HCT116 (cell line): Measurements from ENCODE around the gene PRM3. TPM values are rescaled to one million over a fixed set of nuclear protein-coding genes. Genes with fewer than 3 reads are reported as not detected.

Source experiments
- ATAC-seq: fragments of 200-7000 bp; cut with Tn5 transposase; 2 replicates; pipeline ENCODE4 v1.9.1; 2020; ENCODE audit warnings: mild to moderate bottlenecking, moderate library complexity
- BruUV-seq: library from RNA; stranded (reverse); fragments of 400-500 nt; replicated peaks from 2 replicates; lab custom pipeline; 2021; lab: Mats Ljungman, UMichigan
- CTCF ChIA-PET: fragments of 300-600 bp; sonication (Branson Sonifier 250); formaldehyde crosslinking; loops from one replicate; lab custom pipeline; 2021; ENCODE audit warnings: antibody characterized with exemption; lab: Charles Lee
- POLR2A ChIA-PET: fragments of 300-600, 350-600 bp; sonication (Branson Sonifier 250); formaldehyde crosslinking; loops from one replicate; lab custom pipeline; 2021; ENCODE audit warnings: antibody characterized with exemption; lab: Charles Lee
- RAD21 ChIA-PET, 2 experiments: fragments of 300-600 bp; sonication (Branson Sonifier 250); formaldehyde crosslinking; loops; one replicate each; lab custom pipeline; 2023; ENCODE audit warnings: low total read pairs in 2 of 2; ENCODE audit not compliant: uncharacterized antibody in 2 of 2, unreplicated experiment in 2 of 2, low non-redundant PET in 1 of 2; lab: Charles Lee
- DNase-seq: peaks from one replicate; pipeline ENCODE4 v3.0.0-alpha.2; 2010; ENCODE audit warnings: low read depth, low spot score
- H2AFZ ChIP-seq: fragments of 200-600 bp; shearing (Covaris generic), sonication (generic); 2 replicates; pipeline ENCODE4 v1.6.1; 2017; ENCODE audit warnings: low read depth, mixed run types, mixed read lengths, antibody characterized with exemption, low read length; ENCODE audit not compliant: poor library complexity, severe bottlenecking
- H3K27ac ChIP-seq: 2 replicates; pipeline ENCODE4 v1.5.1; 2012; ENCODE audit warnings: low read depth, low read length
- H3K27me3 ChIP-seq: fragments of 200-600 bp; sonication (generic); 2 replicates; pipeline ENCODE4 v1.6.1; 2016; ENCODE audit warnings: mixed run types, low read length, mixed read lengths; ENCODE audit not compliant: insufficient read depth
- H3K36me3 ChIP-seq, 2 experiments: fragments of 200-500 bp in 1 of 2; fragments of 200-600 bp in 1 of 2; sonication (Bioruptor generic) in 1 of 2; sonication (generic) in 1 of 2; 2 replicates each; pipeline versions ENCODE4 v1.5.1 to v1.6.1; 2014 to 2016; ENCODE audit warnings: low read length in 2 of 2, inconsistent platforms in 1 of 2, mixed read lengths in 1 of 2, mixed run types in 1 of 2; ENCODE audit not compliant: insufficient read depth in 2 of 2, control insufficient read depth in 1 of 2
- H3K4me1 ChIP-seq, 2 experiments: fragments of 200-600 bp in 1 of 2; sonication (generic) in 1 of 2; 2 replicates each; pipeline versions ENCODE4 v1.5.1 to v1.6.1; 2012 to 2017; ENCODE audit warnings: low read length in 2 of 2, inconsistent platforms in 1 of 2, mild to moderate bottlenecking in 1 of 2, mixed read lengths in 1 of 2, mixed run types in 1 of 2, moderate library complexity in 1 of 2; ENCODE audit not compliant: insufficient read depth in 2 of 2, control insufficient read depth in 1 of 2
- H3K4me2 ChIP-seq: fragments of 200-600 bp; sonication (generic); 2 replicates; pipeline ENCODE4 v1.6.1; 2017; ENCODE audit warnings: mixed run types, low read length, mixed read lengths
- H3K4me3 ChIP-seq, 2 experiments: fragments of 200-600 bp in 1 of 2; sonication (generic) in 1 of 2; replicated peaks in 1 of 2; 2 replicates each; pipeline ENCODE4 v1.5.1; 2011 to 2016; ENCODE audit warnings: low read length in 2 of 2, control low read depth in 1 of 2, low read depth in 1 of 2, mild to moderate bottlenecking in 1 of 2, mixed read lengths in 1 of 2, mixed run types in 1 of 2
- H3K79me2 ChIP-seq: fragments of 200-600 bp; sonication (generic); 2 replicates; pipeline ENCODE4 v1.6.1; 2017; ENCODE audit warnings: mild to moderate bottlenecking, mixed run types, low read length, moderate library complexity, mixed read lengths; ENCODE audit not compliant: insufficient read depth
- H3K9ac ChIP-seq: fragments of 200-600 bp; sonication (generic); 2 replicates; pipeline ENCODE4 v1.6.1; 2016; ENCODE audit warnings: low read length, mixed read lengths
- H3K9me2 ChIP-seq: fragments of 200-600 bp; sonication (generic), shearing (Covaris generic); 2 replicates; pipeline ENCODE4 v1.6.1; 2017; ENCODE audit warnings: mixed run types, mild to moderate bottlenecking, moderate library complexity; ENCODE audit not compliant: insufficient read depth
- H3K9me3 ChIP-seq, 2 experiments: fragments of 200-500 bp in 1 of 2; fragments of 200-600 bp in 1 of 2; sonication (Bioruptor generic) in 1 of 2; sonication (generic) in 1 of 2; 2 replicates each; pipeline ENCODE4 v1.6.1; 2014 to 2017; ENCODE audit warnings: low read length in 2 of 2, mixed read lengths in 2 of 2, inconsistent platforms in 1 of 2, low read depth in 1 of 2, mild to moderate bottlenecking in 1 of 2, mixed run types in 1 of 2, moderate library complexity in 1 of 2; ENCODE audit not compliant: control insufficient read depth in 1 of 2, insufficient read depth in 1 of 2
- H4K20me1 ChIP-seq: fragments of 200-600 bp; sonication (generic), shearing (Covaris generic); 2 replicates; pipeline ENCODE4 v1.6.1; 2017; ENCODE audit warnings: mixed run types, mild to moderate bottlenecking, moderate library complexity; ENCODE audit not compliant: insufficient read depth
- CBX3 ChIP-seq: IDR thresholded peaks from 2 replicates; pipeline ENCODE4 v1.6.1; 2012; ENCODE audit warnings: low read depth
- CEBPB ChIP-seq: IDR thresholded peaks from 2 replicates; pipeline ENCODE4 v1.6.1; 2012; ENCODE audit warnings: low read depth
- EZH2 ChIP-seq: fragments of 200-600 bp; sonication (generic); IDR thresholded peaks from 2 replicates; pipeline ENCODE4 v1.6.1; 2017; ENCODE audit warnings: antibody characterized with exemption, mixed run types
- POLR2A ChIP-seq: IDR thresholded peaks from 2 replicates; pipeline ENCODE4 v1.7.0; 2011; ENCODE audit warnings: borderline replicate concordance; ENCODE audit not compliant: insufficient read depth, insufficient read length; ENCODE audit errors: extremely low read depth
- POLR2AphosphoS5 ChIP-seq: IDR thresholded peaks from 2 replicates; pipeline ENCODE4 v1.6.1; 2011; ENCODE audit warnings: mild to moderate bottlenecking, low read depth, low read length, moderate library complexity
- RAD21 ChIP-seq: IDR thresholded peaks from 2 replicates; pipeline ENCODE4 v1.6.1; 2012; ENCODE audit warnings: low read depth, mild to moderate bottlenecking
- SRF ChIP-seq: IDR thresholded peaks from 2 replicates; pipeline ENCODE4 v1.6.1; 2012; ENCODE audit warnings: low read depth
- TCF7L2 ChIP-seq: IDR thresholded peaks from 2 replicates; pipeline ENCODE4 v1.7.0; 2011; ENCODE audit warnings: borderline replicate concordance, inconsistent platforms; ENCODE audit not compliant: insufficient read depth, insufficient read length; ENCODE audit errors: extremely low read depth
- YY1 ChIP-seq: IDR thresholded peaks from 2 replicates; pipeline ENCODE4 v1.6.1; 2011; ENCODE audit warnings: low read length, low read depth, moderate library complexity, mild to moderate bottlenecking; ENCODE audit not compliant: insufficient replicate concordance; ENCODE audit errors: extremely low read depth
- intact Hi-C: fragments of 100-400 bp; cut with micrococcal nuclease; formaldehyde crosslinking; loops from 2 replicates; pipeline ENCODE4 v1.10.0; 2022
- total RNA-seq: library from RNA; stranded (reverse); gene quantifications from one replicate; pipeline ENCODE4 v1.2.1, GENCODE V29; 2021; ENCODE audit not compliant: unreplicated experiment
- TF ChIP-seq, protein P1 (sequence below), 3 experiments: fragments of 200-600 bp in 1 of 3; sonication (generic) in 1 of 3; IDR thresholded peaks in 2 of 3; conservative IDR thresholded peaks in 1 of 3; 2 replicates each; pipeline ENCODE4 v1.5.1; 2012 to 2017; ENCODE audit warnings: low read depth in 2 of 3, low read length in 2 of 3, antibody characterized with exemption in 1 of 3, borderline replicate concordance in 1 of 3, control low read depth in 1 of 3, mild to moderate bottlenecking in 1 of 3, mixed read lengths in 1 of 3, mixed run types in 1 of 3, moderate library complexity in 1 of 3; ENCODE audit not compliant: insufficient read depth in 1 of 3
- TF ChIP-seq, protein P2 (sequence below): IDR thresholded peaks from 2 replicates; pipeline ENCODE4 v1.6.1; 2012
- TF ChIP-seq, protein P3 (sequence below): IDR thresholded peaks from 2 replicates; pipeline ENCODE4 v1.6.1; 2012

Gene PRM3
- total RNA-seq, 1 experiment from 2014 or later = not detected

DNA sequence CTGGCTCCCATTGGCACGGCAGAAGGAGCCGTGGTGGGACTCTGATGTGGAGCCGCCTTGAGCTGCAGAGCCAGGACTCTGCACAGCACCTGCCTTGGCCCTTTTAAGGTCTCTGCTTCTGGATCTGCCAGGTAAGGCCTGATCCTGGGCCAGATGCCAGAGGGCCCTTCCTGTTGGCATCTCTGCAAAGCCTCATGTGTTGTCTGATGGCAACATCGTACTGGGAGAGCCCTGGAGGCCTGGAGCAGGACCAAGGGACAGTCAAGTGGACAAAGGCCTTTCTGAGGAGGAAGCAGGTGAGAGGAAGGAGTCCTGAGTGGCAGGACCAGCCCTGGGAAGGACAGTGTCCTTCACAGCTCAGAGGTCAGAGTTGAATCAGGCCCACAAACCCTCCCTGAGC, 43.5 kb downstream of the PRM3 start:
- Histone ChIP-seq H3K4me3 (no peak overlapping the region), H3K27me3 (no peaks in the 10 kb centered on the region), H2AFZ (no peak overlapping the region), H3K9ac (no peak overlapping the region), H3K9me2 (no peaks in the 10 kb centered on the region), H4K20me1 (no peaks in the 10 kb centered on the region), H3K4me2 (no peak overlapping the region), H3K79me2 (no peaks in the 10 kb centered on the region), H3K36me3 (no peaks in the 10 kb centered on the region), H3K27ac (no peak overlapping the region), H3K4me1 (peaks cover 3 to 4% of the 10 kb centered on the region in 2 experiments; a peak in 2 of 4 replicates), H3K9me3 (no peaks in the 10 kb centered on the region)
- RAD21 ChIA-PET = no interaction called here
- CTCF ChIA-PET = no interaction called here
- POLR2A ChIA-PET = interaction anchor here (0.9 kb wide), 1 partner anchor 28 kb away, joined by 3 read pairs; no protein-coding TSS in a partner anchor
- TF ChIP-seq, protein P1, sequence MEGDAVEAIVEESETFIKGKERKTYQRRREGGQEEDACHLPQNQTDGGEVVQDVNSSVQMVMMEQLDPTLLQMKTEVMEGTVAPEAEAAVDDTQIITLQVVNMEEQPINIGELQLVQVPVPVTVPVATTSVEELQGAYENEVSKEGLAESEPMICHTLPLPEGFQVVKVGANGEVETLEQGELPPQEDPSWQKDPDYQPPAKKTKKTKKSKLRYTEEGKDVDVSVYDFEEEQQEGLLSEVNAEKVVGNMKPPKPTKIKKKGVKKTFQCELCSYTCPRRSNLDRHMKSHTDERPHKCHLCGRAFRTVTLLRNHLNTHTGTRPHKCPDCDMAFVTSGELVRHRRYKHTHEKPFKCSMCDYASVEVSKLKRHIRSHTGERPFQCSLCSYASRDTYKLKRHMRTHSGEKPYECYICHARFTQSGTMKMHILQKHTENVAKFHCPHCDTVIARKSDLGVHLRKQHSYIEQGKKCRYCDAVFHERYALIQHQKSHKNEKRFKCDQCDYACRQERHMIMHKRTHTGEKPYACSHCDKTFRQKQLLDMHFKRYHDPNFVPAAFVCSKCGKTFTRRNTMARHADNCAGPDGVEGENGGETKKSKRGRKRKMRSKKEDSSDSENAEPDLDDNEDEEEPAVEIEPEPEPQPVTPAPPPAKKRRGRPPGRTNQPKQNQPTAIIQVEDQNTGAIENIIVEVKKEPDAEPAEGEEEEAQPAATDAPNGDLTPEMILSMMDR (IDR thresholded peaks at IDR 0.05 in 2 of 3, conservative IDR thresholded peaks at IDR 0.05 in 1 of 3; ENCODE audit: borderline replicate concordance in 1 of 3, insufficient read depth in 1 of 3, low read depth in 2 of 3, low read length in 2 of 3) = no peak
- DNase-seq (no peak), ATAC-seq (no peak)
- intact Hi-C loops = no loop called here
- BruUV-seq = no TSS peak

DNA sequence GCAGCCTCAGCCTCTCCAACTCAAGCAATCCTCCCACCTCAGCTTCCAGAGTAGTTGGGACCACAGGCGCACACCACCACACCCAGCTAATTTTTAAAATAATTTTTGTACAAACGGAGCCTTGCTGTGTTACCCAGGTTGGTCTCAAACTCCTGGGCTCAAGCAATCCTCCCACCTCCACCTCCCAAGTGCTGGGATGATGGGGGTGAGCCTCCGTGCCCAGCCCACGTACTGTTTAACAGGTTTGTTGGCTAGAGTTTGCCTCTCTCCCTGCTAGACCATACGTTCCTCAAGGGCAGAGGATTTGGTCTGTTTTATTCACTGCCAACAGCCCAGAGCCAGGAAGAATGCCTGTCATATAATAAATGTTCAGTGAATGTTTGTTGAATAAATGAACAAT, 44.0 kb downstream of the PRM3 start:
- Histone ChIP-seq H3K27ac (no peak overlapping the region), H3K4me1 (peaks cover 3 to 4% of the 10 kb centered on the region in 2 experiments; a peak in 2 of 4 replicates), H3K4me2 (no peak overlapping the region), H3K79me2 (no peaks in the 10 kb centered on the region), H3K9me3 (no peaks in the 10 kb centered on the region), H3K9me2 (no peaks in the 10 kb centered on the region), H3K27me3 (no peaks in the 10 kb centered on the region), H3K4me3 (no peak overlapping the region), H3K36me3 (no peaks in the 10 kb centered on the region), H4K20me1 (no peaks in the 10 kb centered on the region), H2AFZ (no peak overlapping the region), H3K9ac (no peak overlapping the region)
- no peak for DNase-seq
- POLR2A ChIA-PET = interaction anchor here (0.9 kb wide), 1 partner anchor 28 kb away, joined by 3 read pairs; no protein-coding TSS in a partner anchor
- BruUV-seq = no TSS peak
- intact Hi-C loops = no loop called here
- CTCF ChIA-PET = no interaction called here
- no peak for ATAC-seq
- RAD21 ChIA-PET = no interaction called here
- TF ChIP-seq POLR2A (no peak), SRF (no peak), YY1 (no peak), EZH2 (no peak), CEBPB (no peak), CBX3 (no peak), TCF7L2 (no peak), POLR2AphosphoS5 (no peak), RAD21 (no peak)
- TF ChIP-seq, protein P2, sequence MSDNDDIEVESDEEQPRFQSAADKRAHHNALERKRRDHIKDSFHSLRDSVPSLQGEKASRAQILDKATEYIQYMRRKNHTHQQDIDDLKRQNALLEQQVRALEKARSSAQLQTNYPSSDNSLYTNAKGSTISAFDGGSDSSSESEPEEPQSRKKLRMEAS = no peak
- TF ChIP-seq, protein P3, sequence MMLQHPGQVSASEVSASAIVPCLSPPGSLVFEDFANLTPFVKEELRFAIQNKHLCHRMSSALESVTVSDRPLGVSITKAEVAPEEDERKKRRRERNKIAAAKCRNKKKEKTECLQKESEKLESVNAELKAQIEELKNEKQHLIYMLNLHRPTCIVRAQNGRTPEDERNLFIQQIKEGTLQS = no peak
- TF ChIP-seq, protein P1 (IDR thresholded peaks at IDR 0.05 in 2 of 3, conservative IDR thresholded peaks at IDR 0.05 in 1 of 3; ENCODE audit: borderline replicate concordance in 1 of 3, insufficient read depth in 1 of 3, low read depth in 2 of 3, low read length in 2 of 3) = no peak
